HG03159 (cell line): Measurements from ENCODE around the gene STYXL1.

ENCODE experiments used
- ATAC-seq: cut with Tn5 transposase; IDR thresholded peaks from one replicate; pipeline ENCODE4 v1.9.1; 2021; ENCODE audit warnings: mild to moderate bottlenecking, moderate library complexity; ENCODE audit not compliant: unreplicated experiment

The STYXL1 gene

GRCh38 chr7:75994388-75995051 lies 53.3 kb downstream of the STYXL1 start, which contains the start of gene TMEM120A:
TSS of gene TMEM120A (minus strand) at chr7:75994595. CDS start at chr7:75994570, 25 bp downstream.
- ATAC-seq = peak; percentile 93

- peak; percentile 5 for ATAC-seq
These were observed 54.0 kb downstream of the STYXL1 start for GRCh38 chr7:75993689-75994387.

GRCh38 chr7:75992083-75992755 lies 55.6 kb downstream of the STYXL1 start:
- ATAC-seq = no peak

GRCh38 chr7:75991531-75992082 lies 56.2 kb downstream of the STYXL1 start:
- ATAC-seq = no peak

- no peak for ATAC-seq
These were observed 58.1 kb downstream of the STYXL1 start for GRCh38 chr7:75989500-75990388.

GRCh38 chr7:75988568-75989499 lies 59.0 kb downstream of the STYXL1 start:
- no peak for ATAC-seq

- ATAC-seq = no peak
These were observed 59.8 kb downstream of the STYXL1 start for GRCh38 chr7:75987805-75988567.

GRCh38 chr7:75987026-75987804 lies 60.6 kb downstream of the STYXL1 start:
- no peak for ATAC-seq

- no peak for ATAC-seq
These were observed 61.5 kb downstream of the STYXL1 start for GRCh38 chr7:75986147-75986781.

GRCh38 chr7:75985518-75986146 lies 62.2 kb downstream of the STYXL1 start:
- no peak for ATAC-seq

- ATAC-seq = no peak
These were observed 62.7 kb downstream of the STYXL1 start for GRCh38 chr7:75985009-75985517.

- no peak for ATAC-seq
These were observed 63.4 kb downstream of the STYXL1 start for GRCh38 chr7:75984130-75985008.

GRCh38 chr7:75983471-75984129 lies 64.2 kb downstream of the STYXL1 start:
- ATAC-seq = no peak

GRCh38 chr7:75982306-75983064 lies 65.3 kb downstream of the STYXL1 start:
- ATAC-seq = no peak
